Measurements from ENCODE around the gene CALM1. TPM values are rescaled to one million over a fixed set of nuclear protein-coding genes. Genes with fewer than 3 reads are reported as not detected.

CALM1 gene
- total RNA-seq, 2 donors from 2014 or later, result 521 to 669 TPM

- Mint-ChIP-seq H3K4me1 (ENCODE audit: low read depth in 2 of 2) (peaks cover 32 to 44% of the 10 kb centered on the region in 2 donors), H3K4me3 (no peak overlapping the region), H3K27me3 (no peaks in the 10 kb centered on the region), H3K36me3 (peaks cover 44% of the 10 kb centered on the region), H3K9me3 (no peaks in the 10 kb centered on the region), H3K27ac (peak overlapping the region in 1 of 2 donors; percentile 7)
- DNase-seq (ENCODE audit: low spot score) (no peak), ATAC-seq (no peak)
These were observed 10.4 kb downstream of the CALM1 start for GRCh38 chr14:90407230-90407629.

DNA sequence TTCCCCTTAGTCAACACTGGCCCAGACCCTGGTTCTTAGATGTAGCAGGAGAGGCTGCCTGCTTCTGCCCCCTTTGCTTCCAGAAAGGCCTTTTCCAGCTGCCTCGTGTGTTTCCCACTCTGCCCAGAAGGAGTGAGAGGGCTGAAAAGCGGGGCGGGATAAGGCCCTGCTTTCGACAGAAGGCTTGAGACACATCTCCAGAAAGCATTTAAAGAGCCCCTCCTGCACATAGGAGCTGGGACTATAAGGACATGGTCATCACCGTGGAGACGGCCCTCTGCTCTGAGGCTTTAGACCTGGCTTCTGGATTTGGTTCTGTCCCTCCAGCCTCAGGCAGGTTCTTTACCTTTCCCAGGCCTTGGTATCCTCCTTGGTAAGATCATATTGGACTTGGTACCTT, 11.9 kb downstream of the CALM1 start:
- Mint-ChIP-seq H3K9me3 (no peaks in the 10 kb centered on the region), H3K27ac (peak overlapping the region; percentile 2 to 7), H3K4me1 (ENCODE audit: low read depth in 2 of 2) (peaks cover 17 to 32% of the 10 kb centered on the region in 2 donors), H3K36me3 (peaks cover 29% of the 10 kb centered on the region), H3K27me3 (no peaks in the 10 kb centered on the region), H3K4me3 (no peak overlapping the region)
- ATAC-seq (peak in 1 of 2 donors; percentile 30), DNase-seq (ENCODE audit: low spot score) (no peak)

GRCh38 chr14:90409209-90409730, 12.4 kb downstream of the CALM1 start:
- Mint-ChIP-seq H3K36me3 (peaks cover 24% of the 10 kb centered on the region), H3K4me1 (ENCODE audit: low read depth in 2 of 2) (peaks cover 12 to 26% of the 10 kb centered on the region in 2 donors), H3K9me3 (no peaks in the 10 kb centered on the region), H3K27me3 (no peaks in the 10 kb centered on the region), H3K4me3 (no peak overlapping the region), H3K27ac (peak overlapping the region in 1 of 2 donors; percentile 7)
- no peak for ATAC-seq
- DNase-seq (ENCODE audit: low spot score), result no peak

- no peaks in the 10 kb centered on the region for H3K9me3 Mint-ChIP-seq
- no peaks in the 10 kb centered on the region for H3K36me3 Mint-ChIP-seq
- H3K27ac Mint-ChIP-seq, result no peak overlapping the region
- DNase-seq (ENCODE audit: low spot score) (no peak), ATAC-seq (no peak)
- H3K4me3 Mint-ChIP-seq, result no peak overlapping the region
- no peaks in the 10 kb centered on the region for H3K27me3 Mint-ChIP-seq
- peaks cover 0 to 11% of the 10 kb centered on the region in 2 donors for H3K4me1 Mint-ChIP-seq (ENCODE audit: low read depth in 2 of 2)
These were observed 15.2 kb downstream of the CALM1 start for GRCh38 chr14:90412058-90412457.

GRCh38 chr14:90416720-90417119, 19.9 kb downstream of the CALM1 start:
- Mint-ChIP-seq H3K4me1 (ENCODE audit: low read depth in 2 of 2) (no peaks in the 10 kb centered on the region), H3K27me3 (peaks cover 0 to 5% of the 10 kb centered on the region in 2 donors), H3K36me3 (no peaks in the 10 kb centered on the region), H3K27ac (no peak overlapping the region), H3K9me3 (no peaks in the 10 kb centered on the region), H3K4me3 (no peak overlapping the region)
- DNase-seq (ENCODE audit: low spot score), result no peak
- ATAC-seq, result no peak

DNA sequence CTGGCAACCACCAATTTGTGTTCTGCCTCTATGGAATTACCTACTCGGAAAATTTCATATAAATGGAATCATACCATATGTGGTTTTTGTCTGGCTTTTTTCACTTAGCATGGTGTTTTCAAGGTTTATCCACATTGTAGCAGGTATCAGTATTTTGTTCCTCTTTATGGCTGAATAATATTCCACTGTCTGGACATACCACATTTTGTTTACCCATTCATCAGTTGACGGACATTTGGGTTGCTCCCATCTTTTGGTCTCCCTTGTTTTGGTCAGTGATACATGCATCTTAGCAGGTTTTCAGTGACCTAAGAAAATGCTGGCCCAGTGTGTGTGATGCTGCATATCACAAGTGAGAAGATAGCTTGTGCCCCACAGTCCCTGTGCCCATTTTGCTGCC, 21.2 kb downstream of the CALM1 start:
- DNase-seq (ENCODE audit: low spot score) (no peak), ATAC-seq (no peak)
- Mint-ChIP-seq H3K36me3 (no peaks in the 10 kb centered on the region), H3K9me3 (no peaks in the 10 kb centered on the region), H3K4me1 (ENCODE audit: low read depth in 2 of 2) (no peaks in the 10 kb centered on the region), H3K27me3 (peaks cover 0 to 5% of the 10 kb centered on the region in 2 donors), H3K4me3 (no peak overlapping the region), H3K27ac (no peak overlapping the region)

DNA sequence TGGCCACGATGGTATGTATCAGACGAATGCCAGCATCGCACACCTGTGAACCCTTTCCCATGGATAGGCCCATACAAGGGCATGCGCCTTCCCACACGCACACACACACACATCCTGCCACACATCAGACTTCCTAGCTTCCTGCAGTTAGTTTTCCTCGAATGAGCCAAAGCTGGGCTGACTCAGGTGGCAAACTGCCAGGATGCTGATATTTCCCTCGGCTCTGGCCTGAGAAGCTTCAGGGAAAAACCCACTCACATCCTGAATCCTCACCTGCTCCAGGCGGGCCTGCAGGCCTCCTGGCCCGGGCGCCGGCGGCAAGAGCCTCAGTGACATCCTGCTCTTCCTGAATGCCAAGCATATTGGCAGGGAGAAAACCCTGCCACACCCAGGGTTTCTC, 22.4 kb downstream of the CALM1 start:
- H3K4me1 Mint-ChIP-seq (ENCODE audit: low read depth in 2 of 2), result no peaks in the 10 kb centered on the region
- H3K4me3 Mint-ChIP-seq, result no peak overlapping the region
- no peak for DNase-seq (ENCODE audit: low spot score)
- no peaks in the 10 kb centered on the region for H3K9me3 Mint-ChIP-seq
- H3K27ac Mint-ChIP-seq, result no peak overlapping the region
- no peaks in the 10 kb centered on the region for H3K36me3 Mint-ChIP-seq
- ATAC-seq, result no peak
- H3K27me3 Mint-ChIP-seq, result peaks cover 0 to 5% of the 10 kb centered on the region in 2 donors

DNA sequence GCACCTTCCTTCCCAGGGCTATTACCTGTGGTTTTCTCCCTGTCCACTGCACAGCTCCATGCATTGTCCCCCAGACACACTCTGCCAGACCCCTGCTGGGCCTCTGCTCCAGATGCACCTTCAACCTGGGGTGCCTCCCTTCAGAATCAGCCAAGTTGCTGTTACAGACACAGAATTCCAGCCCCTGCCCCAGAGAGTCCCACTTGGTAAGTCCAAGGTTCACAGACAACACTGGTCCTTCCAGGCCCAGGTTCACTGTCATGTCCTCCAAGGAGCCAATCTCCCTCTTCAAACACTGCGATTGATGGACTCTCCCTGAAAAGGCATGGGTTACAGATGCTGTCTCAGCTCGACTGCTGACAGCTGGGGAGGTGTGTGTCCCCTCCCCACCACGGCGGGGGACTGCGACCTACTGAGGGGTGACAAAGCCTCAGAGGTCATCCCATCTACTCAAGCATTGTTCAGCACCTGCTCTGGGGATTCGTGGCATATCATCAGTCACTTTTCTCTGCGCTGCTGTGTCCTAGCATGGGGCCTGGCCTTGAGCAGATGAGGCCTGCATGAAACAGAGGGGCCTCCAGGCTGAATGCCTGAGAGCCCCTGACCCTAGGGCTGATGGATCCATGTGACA, 24.3 kb downstream of the CALM1 start:
- H3K27me3 Mint-ChIP-seq, result peaks cover 0 to 5% of the 10 kb centered on the region in 2 donors
- no peak for DNase-seq (ENCODE audit: low spot score)

GRCh38 chr14:90421632-90422020, 24.8 kb downstream of the CALM1 start:
- H3K9me3 Mint-ChIP-seq, result no peaks in the 10 kb centered on the region
- DNase-seq (ENCODE audit: low spot score) (no peak), ATAC-seq (no peak)
- no peaks in the 10 kb centered on the region for H3K4me1 Mint-ChIP-seq (ENCODE audit: low read depth in 2 of 2)
- H3K36me3 Mint-ChIP-seq, result no peaks in the 10 kb centered on the region
- H3K27me3 Mint-ChIP-seq, result peaks cover 0 to 5% of the 10 kb centered on the region in 2 donors
- no peak overlapping the region for H3K27ac Mint-ChIP-seq
- H3K4me3 Mint-ChIP-seq, result no peak overlapping the region

More for the DNA sequence above, 24.3 kb downstream of the CALM1 start:
- ATAC-seq, result no peak
- Mint-ChIP-seq H3K4me3 (no peak overlapping the region), H3K27ac (peak overlapping the region in 1 of 2 donors; percentile 31), H3K36me3 (no peaks in the 10 kb centered on the region), H3K4me1 (ENCODE audit: low read depth in 2 of 2) (no peaks in the 10 kb centered on the region), H3K9me3 (no peaks in the 10 kb centered on the region)

DNA sequence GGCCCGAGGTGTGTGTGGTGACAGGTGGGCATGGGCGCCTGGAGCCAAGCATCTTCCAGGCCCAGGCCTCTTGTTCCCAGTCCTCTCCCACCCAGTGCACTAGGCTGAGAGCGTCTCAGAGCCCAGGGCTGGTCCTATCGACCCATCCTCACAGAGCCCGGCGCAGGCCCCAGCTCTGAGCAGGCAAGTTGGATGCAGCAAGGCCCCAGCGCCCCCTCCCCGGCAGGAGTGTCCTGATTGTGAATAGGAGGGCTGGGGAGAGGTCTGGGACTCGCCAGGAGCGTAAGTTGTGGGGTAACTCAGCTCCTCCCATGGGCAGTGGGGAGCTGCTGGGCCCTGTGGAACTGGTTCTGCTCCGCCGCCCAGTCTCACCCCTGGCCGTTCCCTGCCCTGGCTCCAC, 26.3 kb downstream of the CALM1 start:
- H3K36me3 Mint-ChIP-seq, result no peaks in the 10 kb centered on the region
- H3K27me3 Mint-ChIP-seq, result peaks cover 0 to 1% of the 10 kb centered on the region in 2 donors
- H3K4me3 Mint-ChIP-seq, result no peak overlapping the region
- no peak overlapping the region for H3K27ac Mint-ChIP-seq
- ATAC-seq (no peak), DNase-seq (ENCODE audit: low spot score) (no peak)
- H3K9me3 Mint-ChIP-seq, result no peaks in the 10 kb centered on the region
- no peaks in the 10 kb centered on the region for H3K4me1 Mint-ChIP-seq (ENCODE audit: low read depth in 2 of 2)

GRCh38 chr14:90424075-90424474, 27.2 kb downstream of the CALM1 start:
- Mint-ChIP-seq H3K27ac (no peak overlapping the region), H3K27me3 (no peaks in the 10 kb centered on the region), H3K9me3 (no peaks in the 10 kb centered on the region), H3K36me3 (no peaks in the 10 kb centered on the region), H3K4me1 (ENCODE audit: low read depth in 2 of 2) (no peaks in the 10 kb centered on the region), H3K4me3 (no peak overlapping the region)
- DNase-seq (ENCODE audit: low spot score) (no peak), ATAC-seq (no peak)

DNA sequence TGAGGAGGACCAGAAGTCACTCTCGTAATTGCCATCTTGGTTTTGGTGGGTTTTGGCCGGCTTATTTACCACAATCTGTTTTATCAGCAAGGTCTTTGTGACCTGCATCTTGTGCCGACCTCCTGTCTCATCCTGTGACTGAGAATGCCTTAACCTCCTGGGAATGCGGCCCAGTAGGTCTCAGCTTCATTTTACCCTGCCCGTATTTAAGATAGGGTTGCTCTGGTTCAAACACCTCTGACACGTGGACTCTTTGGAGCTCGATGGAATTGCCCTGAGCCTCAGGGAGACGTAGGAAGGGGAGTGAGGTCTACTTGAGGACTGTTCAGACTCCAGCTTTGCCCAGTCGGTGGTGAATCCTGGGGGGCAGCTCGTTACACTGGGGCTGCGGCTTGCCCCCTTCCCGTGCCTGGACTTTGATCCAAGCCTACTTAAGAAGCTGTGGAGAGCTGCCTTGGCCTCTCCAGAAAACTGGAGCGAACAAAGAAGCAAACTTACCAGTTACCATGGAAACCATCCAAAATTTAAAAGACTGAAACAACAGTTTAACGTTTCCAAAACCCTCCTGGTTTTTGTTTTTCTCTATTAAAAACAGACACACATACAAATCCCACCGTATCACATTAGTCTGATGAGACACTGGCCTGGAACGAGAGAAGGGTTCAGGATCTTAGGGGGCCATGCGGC, 28.0 kb downstream of the CALM1 start:
- DNase-seq (ENCODE audit: low spot score), result no peak
- H3K9me3 Mint-ChIP-seq, result no peaks in the 10 kb centered on the region
- ATAC-seq, result no peak
- H3K4me1 Mint-ChIP-seq (ENCODE audit: low read depth in 2 of 2), result no peaks in the 10 kb centered on the region
- H3K36me3 Mint-ChIP-seq, result no peaks in the 10 kb centered on the region
- H3K27me3 Mint-ChIP-seq, result no peaks in the 10 kb centered on the region
- H3K4me3 Mint-ChIP-seq, result no peak overlapping the region
- no peak overlapping the region for H3K27ac Mint-ChIP-seq

DNA sequence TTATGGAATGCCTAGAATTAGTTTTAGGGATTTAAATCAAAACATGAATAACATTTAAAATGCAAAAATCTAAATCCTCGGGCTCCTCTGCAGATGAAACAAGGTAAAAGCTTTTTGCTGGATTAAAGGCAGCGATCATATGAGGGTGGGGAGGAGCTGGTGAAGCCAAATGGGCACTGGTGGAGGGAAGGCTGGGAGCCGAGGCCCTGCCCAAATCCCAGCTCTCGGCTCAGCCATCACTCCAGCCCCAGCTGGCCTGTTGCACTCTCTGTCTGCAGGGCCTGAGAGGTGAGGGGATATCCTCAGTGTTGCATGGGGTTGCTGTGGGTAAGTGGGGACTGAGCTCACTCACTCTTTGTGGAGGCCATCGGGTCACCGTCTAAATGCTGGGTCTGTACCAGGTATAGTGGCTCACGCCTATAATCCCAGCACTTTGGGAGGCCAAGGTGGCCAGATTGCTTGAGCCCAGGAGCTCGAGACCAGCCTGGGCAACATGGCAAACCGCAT, 28.6 kb downstream of the CALM1 start:
- Mint-ChIP-seq H3K4me3 (no peak overlapping the region), H3K9me3 (no peaks in the 10 kb centered on the region), H3K36me3 (no peaks in the 10 kb centered on the region), H3K27me3 (no peaks in the 10 kb centered on the region), H3K4me1 (ENCODE audit: low read depth in 2 of 2) (no peaks in the 10 kb centered on the region), H3K27ac (no peak overlapping the region)
- ATAC-seq (no peak), DNase-seq (ENCODE audit: low spot score) (no peak)

DNA sequence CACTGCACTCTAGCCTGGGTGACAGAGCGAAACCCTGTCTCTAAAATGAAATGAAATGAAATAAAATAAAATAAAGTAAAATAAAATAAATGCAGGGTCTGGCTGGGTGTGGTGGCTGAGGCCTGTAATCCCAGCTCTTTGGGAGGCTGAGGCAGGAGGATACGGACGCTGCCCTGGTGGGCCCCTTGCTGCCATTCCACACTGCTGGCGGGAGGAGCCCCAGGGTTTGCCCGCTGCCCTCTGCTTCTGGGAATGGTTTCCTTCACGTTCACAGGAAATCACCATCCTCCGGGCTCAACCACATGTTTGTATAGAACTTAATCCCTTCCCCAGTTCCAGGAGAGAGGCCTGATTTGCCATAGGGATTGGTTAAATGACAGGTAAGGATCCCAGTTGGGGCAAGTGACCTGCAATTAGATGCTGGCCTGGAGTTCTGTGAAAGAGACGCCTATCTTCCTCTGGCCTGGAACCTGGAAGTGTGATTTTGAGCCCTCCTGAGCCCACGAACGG, 29.3 kb downstream of the CALM1 start:
- DNase-seq (ENCODE audit: low spot score), result no peak

More for the DNA sequence above, 29.3 kb downstream of the CALM1 start:
- ATAC-seq, result no peak
- no peak overlapping the region for H3K4me3 Mint-ChIP-seq
- H3K27me3 Mint-ChIP-seq, result no peaks in the 10 kb centered on the region
- H3K9me3 Mint-ChIP-seq, result no peaks in the 10 kb centered on the region
- no peaks in the 10 kb centered on the region for H3K4me1 Mint-ChIP-seq (ENCODE audit: low read depth in 2 of 2)
- H3K36me3 Mint-ChIP-seq, result no peaks in the 10 kb centered on the region
- no peak overlapping the region for H3K27ac Mint-ChIP-seq
